GM13976 (cell line): Measurements from ENCODE around the gene ZNF672.

Experiments
- DNase-seq: peaks from one replicate; pipeline ENCODE4 v3.0.0; 2012; ENCODE audit warnings: low spot score
- CTCF ChIP-seq: IDR thresholded peaks from 2 replicates; pipeline ENCODE4 v1.5.1; 2012; ENCODE audit warnings: borderline replicate concordance, mild to moderate bottlenecking; ENCODE audit not compliant: insufficient read depth; ENCODE audit errors: extremely low read depth, missing control alignments, control extremely low read depth
- in situ Hi-C: fragments of 300-500 bp; cut with MboI; formaldehyde crosslinking; loops from one replicate; pipeline ENCODE4 v1.12.0; 2022; ENCODE audit warnings: low sequenced_read_pairs, mixed read lengths, inconsistent platforms; ENCODE audit not compliant: unreplicated experiment

ZNF672 gene

GRCh38 chr1:248834343-248834940 lies 3.6 kb upstream of the ZNF672 start:
- DNase-seq, result no peak
- no peak for TF ChIP-seq CTCF

GRCh38 chr1:248837045-248837780 lies 811 bp upstream of the ZNF672 start:
- in situ Hi-C loops, result no loop called here
- no peak for DNase-seq
- no peak for TF ChIP-seq CTCF

More at GRCh38 chr1:248834343-248834940, 3.6 kb upstream of the ZNF672 start:
- in situ Hi-C loops, result no loop called here

- in situ Hi-C loops, result no loop called here
- TF ChIP-seq CTCF, result no peak
- peak; percentile 87 for DNase-seq
These were observed 538 bp downstream of the ZNF672 start for GRCh38 chr1:248838357-248839167.

- TF ChIP-seq CTCF, result no peak
- DNase-seq, result no peak
- in situ Hi-C loops, result no loop called here
These were observed 1.1 kb downstream of the ZNF672 start for GRCh38 chr1:248839168-248839555.

GRCh38 chr1:248840946-248841345 lies 2.9 kb downstream of the ZNF672 start:
- in situ Hi-C loops, result no loop called here
- DNase-seq, result no peak
- TF ChIP-seq CTCF, result no peak

- peak; percentile 39 for TF ChIP-seq CTCF
- DNase-seq, result no peak
- in situ Hi-C loops, result no loop called here
These were observed 3.8 kb downstream of the ZNF672 start for GRCh38 chr1:248841702-248842395.
